Hepatocyte (in vitro differentiated cells): ENCODE results near the gene FOSL2.

Source experiments
- CTCF ChIP-seq: fragments of 200-600 bp; sonication (generic); IDR thresholded peaks from 2 replicates; pipeline ENCODE4 v1.5.1; 2016; ENCODE audit warnings: antibody characterized with exemption, mild to moderate bottlenecking; ENCODE audit not compliant: poor library complexity
- EZH2 ChIP-seq: fragments of 200-600 bp; sonication (generic); IDR thresholded peaks from 2 replicates; pipeline ENCODE4 v1.6.1; 2016; ENCODE audit warnings: antibody characterized with exemption, mild to moderate bottlenecking, borderline replicate concordance

- no peak for TF ChIP-seq CTCF
- no peak for TF ChIP-seq EZH2
Measured at GRCh38 chr2:28355521-28356094, 37.0 kb upstream of the FOSL2 start.
